DMS53 treated with DMSO at 0.1 percent for 48 hours (cell line): Measurements from ENCODE around the gene ZMIZ1.

Experiments
- DNase-seq: peaks from one replicate; lab custom pipeline; 2025; ENCODE audit not compliant: unreplicated experiment; lab: John Stamatoyannopoulos, UW

ZMIZ1 gene

DNA sequence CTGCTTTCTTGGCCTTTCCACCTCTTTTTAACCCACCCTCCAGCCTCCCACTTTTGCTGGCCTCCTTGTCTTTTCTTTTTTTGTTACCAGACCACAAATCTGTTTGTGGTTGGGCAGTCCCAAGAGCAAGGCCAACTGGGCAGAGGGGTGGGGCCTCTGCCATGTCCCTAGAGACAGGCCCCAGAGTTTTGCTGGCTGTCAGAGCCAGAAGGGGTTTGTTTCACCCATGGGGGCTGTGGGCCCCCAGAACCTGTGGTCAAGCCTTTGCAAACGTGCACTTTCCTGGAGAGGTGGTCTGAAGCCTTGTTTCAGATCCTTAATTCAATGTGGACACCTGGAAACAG is 10.3 kb downstream of the ZMIZ1 start:
- DNase-seq, result no peak

DNA sequence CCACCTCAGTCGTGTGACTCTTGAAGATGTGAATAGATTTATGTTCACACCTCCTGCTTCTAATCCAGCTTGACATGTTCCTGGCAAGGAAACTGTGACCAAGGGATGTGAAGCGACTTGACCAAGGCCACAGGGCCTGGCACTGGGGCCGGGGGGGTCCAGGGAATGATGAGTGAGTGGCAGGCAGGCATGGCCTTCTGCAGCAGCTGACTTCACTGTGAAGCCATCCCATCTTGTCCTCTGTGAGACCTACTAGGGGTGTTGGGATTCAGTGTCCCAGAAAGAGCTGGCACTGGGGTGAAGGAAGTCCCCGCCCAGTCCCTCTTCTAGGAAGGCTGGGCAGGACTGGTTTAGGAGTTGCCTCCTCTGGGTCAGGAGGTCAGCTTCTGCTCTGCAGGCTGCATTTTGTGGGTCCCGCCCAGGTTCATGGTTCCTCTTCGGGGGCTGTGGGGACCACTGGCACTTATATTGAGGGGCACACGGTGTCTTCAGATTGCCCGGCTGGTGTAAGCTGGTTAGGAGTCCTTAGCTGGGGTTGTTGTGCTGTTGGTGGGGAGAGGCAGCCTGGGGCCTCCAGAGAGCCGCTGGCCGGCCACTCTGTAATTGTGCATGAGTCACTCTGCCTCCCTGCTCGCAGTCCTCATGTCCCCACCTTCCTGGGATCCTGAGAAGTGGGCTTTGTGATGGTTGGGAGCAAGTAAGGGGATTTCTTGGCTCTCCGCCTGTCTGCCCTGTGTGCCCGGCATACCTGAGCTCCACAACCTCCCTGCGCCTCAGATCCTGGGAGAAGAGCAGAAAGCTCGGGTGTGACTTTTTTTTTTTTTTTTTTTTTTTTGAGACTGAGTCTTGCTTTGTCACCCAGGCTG is 11.0 kb downstream of the ZMIZ1 start:
- no peak for DNase-seq

DNA sequence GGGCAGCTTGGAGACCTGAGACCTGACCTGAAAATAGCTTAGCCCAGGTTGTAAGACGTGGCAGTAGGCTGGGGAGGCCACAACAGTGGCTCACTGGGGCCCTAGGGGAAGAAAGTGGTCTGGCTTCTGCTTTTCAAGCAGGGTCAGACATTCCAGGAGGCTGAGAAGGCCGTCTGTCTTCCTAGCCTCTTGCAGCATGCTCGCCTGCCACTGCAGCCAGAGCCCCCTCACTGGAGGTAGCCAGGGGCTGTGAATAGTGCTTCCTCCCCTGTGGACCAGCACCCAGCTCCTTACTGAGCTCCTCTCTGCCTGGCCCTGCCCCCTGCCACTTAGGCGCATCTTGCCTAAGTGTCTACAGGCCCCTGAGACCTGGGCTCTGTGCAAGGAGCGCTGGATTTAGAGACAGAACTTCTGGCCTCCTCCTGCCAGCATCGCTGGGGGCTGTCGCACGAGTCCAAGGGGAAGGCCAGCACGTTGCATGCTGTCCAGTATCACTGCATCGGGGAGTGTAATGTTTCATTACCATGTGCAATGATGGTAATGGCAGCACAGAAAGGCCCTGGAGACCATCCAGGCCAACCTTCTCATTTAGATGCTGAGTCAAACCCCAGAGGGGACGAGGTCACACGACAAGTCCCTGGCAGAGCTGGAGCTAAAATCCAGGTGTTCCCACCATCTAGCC is 12.7 kb downstream of the ZMIZ1 start:
- no peak for DNase-seq

DNA sequence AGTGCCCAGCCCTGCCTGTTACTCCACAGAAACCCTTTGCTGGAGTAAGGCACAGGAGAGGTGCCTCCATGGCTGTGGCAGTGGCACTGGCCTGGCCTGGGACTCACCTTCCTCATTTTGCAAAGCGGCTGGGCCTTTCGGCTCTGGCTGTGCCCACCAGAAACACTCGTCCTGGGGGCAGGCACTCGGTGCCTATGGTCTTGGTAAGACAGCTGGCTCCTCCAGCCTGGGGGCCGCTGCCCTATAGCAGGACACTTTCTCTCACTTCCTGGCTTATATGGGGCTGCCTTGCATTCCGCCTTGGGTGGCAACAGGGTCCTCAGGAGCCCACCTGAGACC is 13.2 kb downstream of the ZMIZ1 start:
- DNase-seq, result no peak

DNA sequence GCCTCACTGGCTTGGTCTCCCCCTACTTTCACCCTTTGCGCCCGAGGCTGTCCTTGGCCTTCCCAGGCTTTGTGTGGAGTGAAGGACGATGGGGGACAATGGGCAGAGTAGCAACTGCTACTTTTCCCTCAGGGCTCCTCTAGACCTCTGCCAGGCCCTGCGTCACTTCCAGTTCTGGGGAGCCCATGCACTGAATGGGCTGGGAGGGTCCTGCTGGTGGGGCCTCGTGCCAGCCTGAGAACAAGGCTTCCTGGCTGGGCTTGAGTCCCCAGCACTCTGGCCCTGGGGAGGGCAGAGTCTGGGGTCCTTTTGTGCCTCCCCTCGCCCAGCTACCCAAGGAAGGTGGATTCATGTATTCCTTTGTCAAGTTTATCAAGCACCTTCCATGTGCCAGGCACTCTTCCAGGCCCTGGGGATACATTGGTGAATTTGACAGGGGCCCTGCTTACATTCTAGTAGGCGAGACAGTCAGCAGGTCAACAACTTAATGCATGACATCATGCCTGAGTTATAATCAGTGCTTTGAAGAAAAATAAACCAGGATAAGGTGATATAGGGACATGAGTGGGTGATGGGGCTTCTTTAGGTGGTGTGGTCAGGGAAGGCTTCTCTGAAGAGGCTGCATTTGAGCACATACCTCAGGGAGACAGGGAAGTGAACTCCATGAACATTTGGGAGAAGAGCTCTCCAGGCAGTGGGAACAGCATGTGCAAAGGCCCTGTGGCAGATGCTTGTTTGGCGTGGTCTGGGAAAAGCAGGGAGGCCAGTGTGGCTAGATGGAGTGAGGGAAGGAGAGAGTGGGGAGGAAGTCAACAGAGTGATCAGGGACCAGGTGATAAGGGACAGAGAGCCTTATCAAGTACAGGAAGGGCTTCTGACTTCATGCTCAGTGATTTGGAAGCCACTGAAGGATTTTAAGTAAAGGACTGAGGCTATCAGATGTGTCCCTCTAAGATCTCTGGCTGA is 14.1 kb downstream of the ZMIZ1 start:
- DNase-seq, result no peak

DNA sequence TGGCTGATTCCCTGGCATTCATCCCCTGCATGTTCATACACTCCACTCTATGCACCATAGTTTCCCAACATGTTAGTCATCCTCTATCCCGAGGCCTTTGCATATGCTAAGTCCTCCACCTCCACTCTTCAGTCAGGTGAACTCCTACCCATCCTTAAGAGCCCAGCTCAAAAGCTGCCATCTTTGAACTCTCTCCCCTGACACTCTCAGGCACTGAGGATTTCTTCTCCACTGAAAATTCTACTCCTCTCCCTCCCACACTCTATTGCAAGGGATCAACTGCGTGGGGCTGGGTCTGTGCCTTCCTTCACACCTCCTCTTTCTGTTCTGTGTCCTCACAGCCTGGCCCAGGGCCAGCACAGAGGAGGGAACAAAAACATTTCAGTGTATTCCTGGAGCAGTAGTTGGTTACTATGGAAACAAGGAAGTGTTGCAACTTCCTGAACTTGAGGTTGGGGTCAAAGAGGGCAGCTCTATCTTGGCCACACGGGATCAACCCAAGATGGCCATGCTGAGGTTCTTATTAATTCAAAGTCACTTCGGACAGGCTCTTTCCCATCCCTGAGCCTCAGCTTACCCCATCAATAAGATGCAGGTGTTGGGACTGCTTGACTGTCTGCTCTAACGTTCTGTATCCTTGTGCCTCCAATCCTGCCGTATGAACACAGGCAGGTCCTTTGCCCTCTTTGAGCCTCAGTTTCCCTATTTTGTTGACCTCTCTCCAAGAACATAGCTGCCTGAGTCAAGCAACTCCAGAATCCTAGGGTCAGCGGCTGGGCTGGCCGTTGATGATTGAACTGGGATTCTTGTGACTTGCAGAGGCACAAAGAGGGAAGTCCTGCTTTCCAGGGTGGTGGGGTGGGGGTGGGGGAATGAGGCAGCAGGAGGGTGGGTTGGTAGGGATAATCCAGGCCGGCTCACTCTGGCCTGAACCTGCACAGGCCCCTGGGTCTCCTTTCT is 15.5 kb downstream of the ZMIZ1 start:
- peak; percentile 56 for DNase-seq

DNA sequence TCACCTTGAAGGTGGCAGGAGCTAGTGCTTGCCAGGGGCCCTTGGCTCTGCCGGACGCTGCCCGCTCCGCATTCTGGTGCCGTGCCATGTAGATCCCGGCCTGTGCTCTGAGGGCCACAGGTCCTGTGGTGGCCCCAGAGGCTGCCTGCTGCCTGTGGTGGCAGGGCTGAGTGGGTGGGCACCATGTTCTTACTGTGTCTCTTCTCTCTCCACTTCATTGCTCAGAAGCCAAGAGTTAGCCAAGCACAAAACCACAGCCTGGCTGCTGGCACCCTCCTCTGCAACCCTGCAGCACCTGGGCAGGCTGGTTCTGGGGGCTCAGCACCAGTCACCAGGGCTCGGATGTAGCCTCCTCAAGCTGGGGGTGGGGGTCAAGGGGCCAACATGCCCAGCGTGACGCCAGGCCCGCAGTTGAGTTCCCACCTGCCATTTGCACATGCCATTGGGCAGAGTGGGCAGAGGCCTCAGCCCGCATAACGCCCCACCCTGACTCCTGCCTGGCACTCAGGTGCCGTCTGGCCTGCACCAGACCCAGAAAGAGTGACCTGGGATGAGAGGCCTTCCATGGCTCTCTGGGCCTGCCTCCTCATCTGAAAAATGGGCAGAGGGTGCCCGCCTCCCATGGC is 16.3 kb downstream of the ZMIZ1 start:
- no peak for DNase-seq

DNA sequence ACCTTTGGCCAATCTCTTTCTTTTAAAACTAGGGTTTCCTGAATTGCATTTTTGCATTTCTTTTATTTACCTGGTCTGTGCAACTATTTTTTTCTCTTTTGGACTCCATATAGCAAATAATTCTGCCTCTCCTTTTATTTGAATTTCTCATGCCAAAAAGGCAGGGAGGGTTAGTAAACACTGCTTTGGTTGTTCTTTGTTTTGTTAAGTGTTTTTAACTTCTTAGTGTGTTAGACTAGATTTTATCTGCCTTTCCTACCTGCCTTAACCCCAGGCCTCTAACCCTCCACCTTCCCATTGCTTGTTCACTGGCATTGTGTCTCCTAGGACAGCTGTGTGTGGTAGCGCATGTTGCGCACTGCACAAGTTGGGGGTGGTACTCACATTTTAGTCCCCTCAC is 18.1 kb downstream of the ZMIZ1 start:
- DNase-seq, result no peak

DNA sequence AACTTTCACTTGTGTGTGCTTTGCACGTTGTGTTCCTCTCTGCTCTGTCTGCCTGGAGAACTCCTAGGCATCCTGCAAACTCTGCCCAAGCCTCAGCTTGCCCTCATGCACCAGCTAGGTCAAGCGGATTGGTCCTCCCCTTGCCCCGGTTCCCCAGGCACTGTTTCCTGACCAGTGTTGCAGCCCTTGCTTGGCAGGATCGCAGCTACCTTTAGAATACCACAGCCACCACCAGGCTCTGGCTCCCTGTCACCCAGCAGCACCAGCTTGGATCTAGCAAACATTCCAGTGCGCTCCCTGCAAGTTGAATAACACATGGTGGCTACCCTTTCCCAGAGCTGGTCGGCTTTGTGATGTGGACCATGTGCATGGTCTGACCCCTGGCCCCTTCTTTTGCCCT is 19.0 kb downstream of the ZMIZ1 start:
- no peak for DNase-seq

DNA sequence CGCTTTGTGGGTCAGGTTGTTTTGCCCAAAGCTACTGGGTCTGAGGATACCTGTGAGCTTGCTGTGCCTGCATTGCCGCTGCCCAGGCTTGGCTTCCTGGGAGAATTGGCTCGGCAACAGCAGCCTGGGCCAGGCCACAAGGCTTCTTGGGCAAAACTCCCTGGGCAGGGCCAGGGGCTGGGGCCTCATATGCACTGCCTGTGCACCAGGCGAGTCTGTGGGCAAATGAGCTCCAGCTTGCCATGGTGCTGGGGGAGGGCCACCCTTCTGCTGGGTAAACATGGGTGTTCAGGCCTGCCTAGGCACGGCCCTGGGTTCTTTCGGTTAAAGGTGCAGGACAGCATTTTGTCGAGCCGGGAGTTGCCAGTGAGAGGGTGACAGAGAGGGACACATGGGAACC is 19.4 kb downstream of the ZMIZ1 start:
- no peak for DNase-seq

DNA sequence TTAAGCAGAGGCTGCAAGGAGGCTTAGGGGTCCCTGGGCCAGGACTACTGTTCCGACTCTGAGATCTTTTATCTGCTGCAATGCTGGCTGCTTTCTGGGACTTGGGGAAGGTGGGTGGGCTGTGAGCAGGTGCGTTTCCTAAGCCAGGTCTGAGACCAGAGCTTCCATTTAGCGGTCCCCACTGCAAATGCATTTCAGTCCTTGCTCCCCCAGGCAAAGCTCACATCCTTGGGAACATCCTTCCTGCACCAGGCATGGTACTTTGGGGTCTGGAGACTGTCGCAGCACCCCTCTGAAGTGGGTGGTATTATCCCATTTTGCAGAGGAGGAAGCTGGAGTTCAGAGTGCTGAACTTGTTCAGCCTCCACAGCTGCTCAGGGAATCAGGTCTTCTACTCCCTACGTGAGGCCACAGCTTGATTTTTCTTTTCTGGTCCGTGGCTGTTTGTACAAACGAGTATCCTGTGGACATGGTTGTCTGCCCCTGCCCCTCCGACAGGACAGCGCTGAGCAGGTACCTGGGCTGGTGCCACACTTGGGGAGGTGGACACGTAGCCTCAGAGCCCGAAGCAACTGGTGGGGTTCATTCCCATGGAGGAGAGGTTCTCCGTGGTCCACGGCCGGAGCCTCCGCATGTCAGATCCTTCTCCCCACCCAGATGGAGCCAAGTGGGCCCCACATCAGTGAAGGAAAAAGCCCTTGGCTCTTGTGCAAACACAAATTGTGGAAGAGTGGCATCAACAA is 20.0 kb downstream of the ZMIZ1 start:
- no peak for DNase-seq

DNA sequence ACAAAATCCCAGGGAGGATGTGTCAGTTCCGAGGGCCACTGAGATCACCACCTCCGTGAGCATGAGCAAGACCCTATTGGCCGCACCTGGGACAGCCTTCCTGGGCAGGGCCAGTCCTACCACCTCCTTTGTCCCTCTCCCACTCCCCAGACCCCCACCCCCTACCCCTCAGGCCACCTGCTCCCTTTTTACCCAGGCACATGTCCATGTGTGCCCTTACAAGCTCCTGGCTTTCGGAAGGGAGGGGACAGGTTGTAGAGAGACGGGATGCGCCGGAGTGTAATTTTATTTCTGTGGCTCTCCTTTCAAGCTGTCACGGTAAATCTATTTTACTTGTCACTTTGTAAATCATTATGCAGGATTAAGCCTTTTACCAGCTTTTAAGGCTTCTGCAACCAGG is 20.9 kb downstream of the ZMIZ1 start:
- DNase-seq, result no peak

DNA sequence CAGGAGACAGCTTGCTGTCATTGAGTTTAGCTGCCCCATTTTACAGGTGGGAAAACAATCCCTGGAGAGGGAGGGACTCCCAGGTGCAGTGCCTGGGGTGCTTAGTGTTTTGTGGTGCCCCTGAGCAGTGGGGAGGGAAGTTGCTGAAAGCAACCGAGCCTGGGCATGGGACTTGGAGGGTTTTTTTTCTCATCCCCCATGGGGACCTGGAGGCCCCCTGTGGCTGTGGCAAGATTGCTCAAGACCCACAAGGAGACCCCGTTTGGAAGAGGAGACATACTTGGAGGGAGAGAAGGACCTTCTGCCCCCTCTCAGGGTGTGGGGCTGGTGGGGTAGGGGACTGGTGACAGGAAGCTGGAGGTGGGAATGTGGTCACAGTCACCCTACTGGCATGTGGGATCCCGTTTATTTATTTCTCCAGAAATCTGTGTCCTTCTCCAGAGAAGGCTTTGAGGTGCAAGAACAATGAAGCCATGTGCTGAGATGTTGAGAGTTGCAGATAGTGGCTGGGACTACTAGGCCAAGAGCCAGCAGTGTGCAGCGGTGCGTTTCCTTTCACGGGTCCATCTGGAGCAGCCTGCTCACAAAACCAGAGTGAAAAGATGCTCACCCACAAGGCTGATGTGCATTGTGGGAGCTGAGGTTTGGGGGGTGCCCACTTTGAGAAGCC is 21.5 kb downstream of the ZMIZ1 start:
- peak; percentile 4 for DNase-seq

DNA sequence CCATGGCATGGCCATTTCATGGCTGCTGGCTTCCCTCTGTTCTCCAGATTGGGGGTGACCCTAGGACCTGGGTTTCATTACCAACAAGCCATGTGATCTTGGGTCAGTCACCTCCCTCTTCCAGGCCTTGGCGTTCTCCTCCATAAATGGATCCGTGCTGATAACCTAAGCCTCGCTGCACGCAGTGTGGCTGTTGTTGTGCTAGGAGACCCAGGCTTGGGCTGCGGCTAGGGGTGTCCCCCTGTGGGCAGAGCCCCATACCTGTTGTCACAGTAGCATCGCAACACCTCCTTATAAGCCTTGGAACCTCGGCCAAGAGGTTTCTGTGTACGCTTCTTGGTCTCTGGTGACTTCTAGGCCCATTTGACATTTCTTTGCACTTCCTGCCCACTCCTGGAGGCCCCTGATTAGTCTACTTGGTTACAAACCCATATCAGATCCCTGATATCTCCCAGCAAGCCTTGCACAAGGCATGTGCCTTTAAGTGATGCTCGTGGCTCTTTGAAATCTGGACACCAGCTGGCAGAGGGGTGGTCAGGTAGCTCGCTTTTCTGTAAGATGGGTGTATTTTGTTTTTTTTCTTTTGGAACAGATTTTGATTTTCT is 23.6 kb downstream of the ZMIZ1 start:
- no peak for DNase-seq

DNA sequence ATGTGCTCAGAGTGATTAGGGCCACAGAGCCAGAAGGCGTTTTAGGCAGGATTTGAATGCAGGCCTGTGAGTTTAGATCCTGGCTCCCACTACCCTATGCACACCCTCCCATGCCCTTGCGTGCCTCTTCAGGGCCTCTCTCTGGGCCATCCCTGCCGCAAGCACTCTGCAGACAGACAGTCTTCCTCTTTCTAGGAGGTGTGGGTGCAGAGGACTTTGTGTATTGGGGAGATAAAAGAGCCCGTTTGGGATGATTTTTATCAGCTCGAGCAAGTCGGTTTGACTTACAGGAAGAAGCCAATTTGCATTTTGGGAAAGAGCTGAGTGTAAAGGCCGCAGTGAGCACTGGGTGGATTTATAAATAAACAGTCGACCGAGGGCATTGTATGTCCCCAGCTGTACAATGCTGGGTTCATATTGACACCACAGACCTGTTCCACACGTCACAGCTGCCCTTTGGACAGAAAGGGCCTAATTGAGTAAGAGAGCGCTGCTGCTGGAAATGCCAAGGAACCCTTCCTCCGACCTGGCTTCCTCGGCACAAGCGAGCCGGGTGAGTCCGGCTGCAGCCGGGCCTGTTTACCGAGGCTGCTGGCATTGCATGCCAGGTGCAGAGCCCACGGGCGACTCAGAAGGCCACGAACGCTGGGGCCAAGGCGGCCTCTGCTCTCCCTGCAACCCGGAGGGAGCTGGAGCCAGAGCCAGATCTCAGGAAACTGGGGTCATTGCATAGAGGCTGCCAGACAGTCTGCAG is 25.1 kb downstream of the ZMIZ1 start:
- peak; percentile 81 for DNase-seq

DNA sequence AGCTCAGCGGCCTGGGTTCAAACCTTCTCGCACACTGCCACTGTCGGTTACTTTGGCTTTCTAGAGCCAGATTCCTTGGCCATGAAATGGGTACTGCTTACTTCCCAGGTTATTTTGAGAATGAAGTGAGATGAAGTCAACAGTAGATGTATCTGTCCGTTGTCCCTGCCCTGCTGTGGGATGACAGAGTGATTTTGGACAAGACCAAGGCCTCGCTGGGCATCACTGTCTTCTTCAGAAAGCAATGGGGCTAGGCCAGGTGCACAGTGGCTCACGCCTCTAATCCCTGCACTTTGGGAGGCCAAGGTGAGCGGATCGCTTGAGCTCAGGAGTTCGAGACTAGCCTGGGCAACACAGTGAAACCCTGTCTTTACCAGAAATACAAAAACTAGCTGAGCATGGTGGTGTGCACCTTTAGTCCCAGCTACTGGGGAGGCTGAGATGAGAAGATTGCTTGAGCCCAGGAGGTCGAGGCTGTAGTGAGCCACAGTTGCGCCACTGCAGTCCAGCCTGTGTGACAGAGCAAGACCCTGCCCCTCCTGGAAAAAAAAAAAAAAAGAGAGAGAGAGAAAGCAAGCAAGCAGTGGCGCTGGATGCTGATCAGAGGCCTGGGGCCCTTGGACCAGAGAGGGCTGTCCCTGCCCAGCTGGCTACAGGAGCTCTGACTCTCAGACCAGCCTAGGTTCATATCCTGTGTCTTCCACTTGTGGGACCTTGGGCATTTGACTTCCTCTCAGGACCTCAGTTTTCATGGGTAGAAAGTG is 25.8 kb downstream of the ZMIZ1 start:
- DNase-seq, result no peak

DNA sequence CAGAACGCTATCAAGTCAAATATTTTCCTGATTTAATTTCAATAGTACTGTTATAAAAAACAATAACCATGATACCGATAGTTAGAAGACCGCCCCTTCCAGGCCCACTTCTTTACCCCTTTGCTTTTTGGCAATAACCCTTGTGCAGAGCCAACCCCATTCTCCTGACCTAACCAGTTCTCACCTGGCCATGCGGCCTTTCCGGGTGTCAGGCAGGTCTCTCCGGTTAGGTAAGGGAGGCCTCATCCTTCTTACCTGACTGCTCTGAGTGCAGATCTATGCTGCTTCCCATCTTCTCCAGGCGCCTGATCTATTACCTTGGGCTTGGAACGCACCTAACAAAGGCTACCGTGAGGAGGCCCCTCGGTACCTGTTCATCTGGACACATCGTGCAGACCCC is 26.6 kb downstream of the ZMIZ1 start:
- DNase-seq, result no peak
